ENCODE data around the gene MYO19. TPM values are rescaled to one million over a fixed set of nuclear protein-coding genes. Genes with fewer than 3 reads are reported as not detected.
A peak's percentile ranks its signal among the peaks of the same experiment; 100 is the strongest.

MYO19 gene
- total RNA-seq, 1 donor = 51.4 TPM

DNA sequence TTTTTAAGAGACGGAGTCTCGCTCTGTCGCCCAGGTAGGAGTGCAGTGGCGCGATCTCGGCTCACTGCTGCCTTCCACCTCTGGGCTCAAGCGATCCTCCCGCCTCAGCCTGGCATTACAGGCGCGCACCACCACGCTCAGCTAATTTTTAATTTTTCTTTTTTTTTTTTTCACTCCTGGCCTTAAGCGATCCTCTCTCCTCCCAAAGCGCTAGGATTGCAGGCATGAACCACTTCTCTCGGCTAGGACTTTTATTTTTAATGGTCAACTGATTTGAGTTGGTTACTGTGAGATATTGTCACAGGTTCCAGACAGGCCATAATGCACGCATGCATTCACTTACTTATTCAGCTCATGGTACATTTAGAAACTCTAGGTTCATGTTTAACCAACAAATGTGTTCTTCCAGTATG lies 1.0 kb upstream of the MYO19 start:
- Histone ChIP-seq H3K36me3 (ENCODE audit: insufficient read depth, low read length) (peaks cover 40% of the 10 kb centered on the region), H2AFZ (ENCODE audit: low read length) (peak overlapping the region; percentile 99), H3K4me3 (ENCODE audit: insufficient read depth, low read length) (peak overlapping the region; percentile 96), H3K27ac (ENCODE audit: low read depth, low read length) (peak overlapping the region; percentile 95), H3K27me3 (ENCODE audit: insufficient read depth, low read length) (no peaks in the 10 kb centered on the region), H4K20me1 (ENCODE audit: insufficient read depth, low read length) (no peaks in the 10 kb centered on the region), H3K4me1 (ENCODE audit: insufficient read depth, low read length) (peaks cover 12% of the 10 kb centered on the region), H3K4me2 (ENCODE audit: insufficient read depth, low read length) (peak overlapping the region; percentile 96), H3K79me2 (ENCODE audit: insufficient read depth, low read length) (peaks cover 26% of the 10 kb centered on the region), H3K9me3 (ENCODE audit: low read depth, low read length) (no peaks in the 10 kb centered on the region)
- TF ChIP-seq CTCF (IDR thresholded peaks at IDR 0.05; ENCODE audit: extremely low read depth, low read depth, low read length) = no peak
- no peak for DNase-seq (ENCODE audit: insufficient read length, low spot score, missing footprints)

DNA sequence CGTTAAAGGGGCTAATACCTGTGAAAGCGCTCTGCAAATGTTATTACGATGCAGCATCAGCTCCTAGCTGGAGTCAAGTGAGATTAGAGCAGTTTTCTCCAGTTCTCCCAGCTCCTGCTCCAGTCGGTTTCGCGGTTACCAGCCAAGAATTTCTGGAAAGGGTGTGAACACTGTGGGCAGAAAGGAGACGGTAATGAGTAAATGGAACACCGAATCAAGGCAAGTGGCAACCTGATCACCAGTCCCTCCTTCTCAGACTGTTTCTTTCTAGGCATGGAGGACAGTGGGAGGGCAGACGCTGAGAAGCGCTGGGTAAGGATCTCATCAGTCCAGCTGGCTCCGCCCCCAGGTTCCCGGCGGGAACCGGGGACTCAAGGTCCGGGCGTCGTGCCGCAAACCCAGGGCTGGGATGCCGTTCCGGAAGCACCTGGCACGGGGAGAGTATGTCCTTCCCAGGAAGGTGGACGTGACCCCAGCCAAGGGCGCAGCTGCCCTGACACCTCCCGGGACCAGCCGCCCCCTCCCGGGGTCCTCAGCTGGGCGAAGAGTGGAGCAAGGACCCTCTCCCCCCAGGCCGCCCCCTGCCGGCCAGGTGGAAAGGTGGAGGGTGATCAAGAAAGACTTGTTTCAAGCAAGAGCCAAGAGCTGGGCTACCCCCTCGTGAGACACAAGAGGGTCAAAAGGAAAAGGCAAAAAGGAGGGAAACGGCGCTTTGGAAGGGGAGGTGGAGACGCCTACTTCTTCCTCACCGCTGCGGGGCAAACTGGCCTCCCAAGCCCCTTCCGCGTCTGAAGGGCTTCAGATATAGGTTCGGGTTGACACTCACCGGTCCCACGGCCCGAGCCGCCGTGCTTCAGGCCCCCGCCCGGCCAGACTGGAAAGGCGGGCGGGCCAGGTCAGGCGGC lies 481 bp downstream of the MYO19 start:
- Histone ChIP-seq H3K27me3 (ENCODE audit: insufficient read depth, low read length) (no peaks in the 10 kb centered on the region), H3K4me1 (ENCODE audit: insufficient read depth, low read length) (peaks cover 16% of the 10 kb centered on the region), H3K79me2 (ENCODE audit: insufficient read depth, low read length) (peaks cover 26% of the 10 kb centered on the region), H4K20me1 (ENCODE audit: insufficient read depth, low read length) (no peaks in the 10 kb centered on the region), H3K4me2 (ENCODE audit: insufficient read depth, low read length) (peak overlapping the region; percentile 96), H3K9me3 (ENCODE audit: low read depth, low read length) (no peaks in the 10 kb centered on the region), H3K27ac (ENCODE audit: low read depth, low read length) (peak overlapping the region; percentile 95), H3K4me3 (ENCODE audit: insufficient read depth, low read length) (peak overlapping the region; percentile 96), H3K36me3 (ENCODE audit: insufficient read depth, low read length) (peaks cover 35% of the 10 kb centered on the region), H2AFZ (ENCODE audit: low read length) (peak overlapping the region; percentile 99)
- peak; percentile 90 for DNase-seq (ENCODE audit: insufficient read length, low spot score, missing footprints)
- peak; percentile 25 for TF ChIP-seq CTCF (IDR thresholded peaks at IDR 0.05; ENCODE audit: extremely low read depth, low read depth, low read length)

DNA sequence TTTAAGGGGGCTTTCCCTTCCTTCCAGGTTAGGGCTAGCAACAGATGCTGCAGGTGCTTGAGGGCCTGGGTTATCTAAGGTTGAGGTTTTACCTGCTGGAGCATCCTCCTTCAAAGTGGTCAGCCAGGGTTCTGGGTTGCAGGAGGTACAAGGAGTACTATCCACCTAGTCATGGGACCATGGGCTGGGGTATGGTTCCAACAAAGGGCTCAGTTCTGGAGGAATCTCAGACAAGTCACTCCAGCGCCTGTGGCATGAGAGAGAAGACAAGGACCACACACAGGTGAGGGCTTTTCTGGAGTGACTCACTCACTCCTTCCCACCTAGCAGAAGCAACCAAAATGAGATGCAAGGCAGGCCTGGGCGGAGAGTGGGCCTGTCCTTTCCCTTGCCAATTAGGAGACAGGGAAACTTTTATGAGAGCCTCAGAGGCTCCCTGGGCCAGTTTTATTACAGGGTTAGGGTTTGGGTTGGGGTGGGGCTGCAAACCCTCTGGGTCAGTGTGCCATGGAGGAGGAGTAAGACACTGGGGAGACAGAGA lies 2.2 kb downstream of the MYO19 start:
- TF ChIP-seq CTCF (IDR thresholded peaks at IDR 0.05; ENCODE audit: extremely low read depth, low read depth, low read length) = no peak

GRCh38 chr17:36529121-36529520 lies 5.5 kb downstream of the MYO19 start:
- H2AFZ ChIP-seq (ENCODE audit: low read length) = no peak overlapping the region
- peaks cover 55% of the 10 kb centered on the region for H3K36me3 ChIP-seq (ENCODE audit: insufficient read depth, low read length)
- H3K4me1 ChIP-seq (ENCODE audit: insufficient read depth, low read length) = peaks cover 14% of the 10 kb centered on the region
- no peaks in the 10 kb centered on the region for H4K20me1 ChIP-seq (ENCODE audit: insufficient read depth, low read length)
- no peak for TF ChIP-seq CTCF (IDR thresholded peaks at IDR 0.05; ENCODE audit: extremely low read depth, low read depth, low read length)
- no peak for DNase-seq (ENCODE audit: insufficient read length, low spot score, missing footprints)
- no peaks in the 10 kb centered on the region for H3K9me3 ChIP-seq (ENCODE audit: low read depth, low read length)
- H3K79me2 ChIP-seq (ENCODE audit: insufficient read depth, low read length) = peaks cover 8% of the 10 kb centered on the region
- H3K27me3 ChIP-seq (ENCODE audit: insufficient read depth, low read length) = no peaks in the 10 kb centered on the region
- H3K4me2 ChIP-seq (ENCODE audit: insufficient read depth, low read length) = no peak overlapping the region
- H3K4me3 ChIP-seq (ENCODE audit: insufficient read depth, low read length) = no peak overlapping the region
- H3K27ac ChIP-seq (ENCODE audit: low read depth, low read length) = no peak overlapping the region

More for the DNA sequence above, 2.2 kb downstream of the MYO19 start:
- peaks cover 26% of the 10 kb centered on the region for H3K79me2 ChIP-seq (ENCODE audit: insufficient read depth, low read length)
- no peaks in the 10 kb centered on the region for H4K20me1 ChIP-seq (ENCODE audit: insufficient read depth, low read length)
- H3K27me3 ChIP-seq (ENCODE audit: insufficient read depth, low read length) = no peaks in the 10 kb centered on the region
- peaks cover 23% of the 10 kb centered on the region for H3K4me1 ChIP-seq (ENCODE audit: insufficient read depth, low read length)
- no peak overlapping the region for H3K4me2 ChIP-seq (ENCODE audit: insufficient read depth, low read length)
- no peak overlapping the region for H3K4me3 ChIP-seq (ENCODE audit: insufficient read depth, low read length)
- no peak overlapping the region for H2AFZ ChIP-seq (ENCODE audit: low read length)
- no peak overlapping the region for H3K27ac ChIP-seq (ENCODE audit: low read depth, low read length)
- no peak for DNase-seq (ENCODE audit: insufficient read length, low spot score, missing footprints)
- peaks cover 38% of the 10 kb centered on the region for H3K36me3 ChIP-seq (ENCODE audit: insufficient read depth, low read length)
- no peaks in the 10 kb centered on the region for H3K9me3 ChIP-seq (ENCODE audit: low read depth, low read length)
